Measurements from ENCODE around the gene MGAT3. TPM values are rescaled to one million over a fixed set of nuclear protein-coding genes. Genes with fewer than 3 reads are reported as not detected.

MGAT3 gene
- total RNA-seq, 2 experiments from 2014 or later: 0.17 TPM; not detected in 1

GRCh38 chr22:39500101-39500500 lies 43.3 kb downstream of the MGAT3 start:
- CTCF ChIA-PET: interaction anchor here (1.4 kb wide), 1 partner anchor 29 kb away, joined by 4 read pairs; no protein-coding TSS in a partner anchor
- Mint-ChIP-seq H3K4me1 (ENCODE audit: low read depth) (peaks cover 34% of the 10 kb centered on the region), H3K27me3 (no peaks in the 10 kb centered on the region), H3K9me3 (no peaks in the 10 kb centered on the region), H3K4me3 (peak overlapping the region; percentile 43), H3K27ac (no peak overlapping the region), H3K36me3 (ENCODE audit: low read depth) (peaks cover 24% of the 10 kb centered on the region)
- ATAC-seq (ENCODE audit: poor library complexity): no peak
- intact Hi-C loops (cut with DNase I, micrococcal nuclease): loop anchor here in 1 of 2 experiments (5.0 to 10.0 kb wide), 2 partner anchors 98 to 255 kb away; partner anchors contain the start of gene PDGFB
- no peak for TF ChIP-seq CTCF (IDR thresholded peaks at IDR 0.05)
- DNase-seq: no peak
- POLR2A ChIA-PET: no interaction called here
- Histone ChIP-seq H3K9me3 (ENCODE audit: control insufficient read depth in 1 of 2, insufficient read depth in 1 of 2, low read length in 2 of 2) (no peaks in the 10 kb centered on the region), H3K27ac (ENCODE audit: low read depth in 1 of 2, low read length in 2 of 2) (no peak overlapping the region), H3K36me3 (ENCODE audit: insufficient read depth, low read length) (peaks cover 13% of the 10 kb centered on the region), H3K4me3 (ENCODE audit: low read length) (no peak overlapping the region), H3K27me3 (ENCODE audit: control insufficient read depth in 1 of 2, insufficient read depth in 2 of 2, low read length in 2 of 2) (no peaks in the 10 kb centered on the region), H3K4me1 (ENCODE audit: insufficient read depth, low read length) (peaks cover 41% of the 10 kb centered on the region)

GRCh38 chr22:39501644-39502108 lies 44.9 kb downstream of the MGAT3 start:
- peak overlapping the region; percentile 99 for H3K4me3 Mint-ChIP-seq
- DNase-seq: no peak
- Histone ChIP-seq H3K27me3 (ENCODE audit: control insufficient read depth in 1 of 2, insufficient read depth in 2 of 2, low read length in 2 of 2) (no peaks in the 10 kb centered on the region), H3K9me3 (ENCODE audit: control insufficient read depth in 1 of 2, insufficient read depth in 1 of 2, low read length in 2 of 2) (no peaks in the 10 kb centered on the region), H3K4me3 (ENCODE audit: low read length) (peak overlapping the region; percentile 67), H3K4me1 (ENCODE audit: insufficient read depth, low read length) (peaks cover 39% of the 10 kb centered on the region), H3K27ac (ENCODE audit: low read depth in 1 of 2, low read length in 2 of 2) (peak overlapping the region; percentile 61 to 71), H3K36me3 (ENCODE audit: insufficient read depth, low read length) (peaks cover 29% of the 10 kb centered on the region)
- H3K9me3 Mint-ChIP-seq: no peaks in the 10 kb centered on the region
- ChIA-PET CTCF (interaction anchor here (1.4 to 2.0 kb wide), 3 partner anchors 27 to 102 kb away, joined by 4 to 13 read pairs (median 9); partner anchors contain the start of gene TAB1), POLR2A (interaction anchor here (0.6 to 4.1 kb wide), 11 partner anchors 11 to 1786 kb away, joined by 3 to 69 read pairs (median 6); partner anchors contain the start of genes ATF4, RANGAP1, RPL3 and SYNGR1)
- H3K27ac Mint-ChIP-seq: peak overlapping the region; percentile 92
- peaks cover 44% of the 10 kb centered on the region for H3K4me1 Mint-ChIP-seq (ENCODE audit: low read depth)
- no peaks in the 10 kb centered on the region for H3K27me3 Mint-ChIP-seq
- intact Hi-C loops (cut with DNase I, micrococcal nuclease): loop anchor here in 1 of 2 experiments (1.0 to 10.0 kb wide), 3 partner anchors 19 to 257 kb away; partner anchors contain the start of genes ATF4 and PDGFB
- H3K36me3 Mint-ChIP-seq (ENCODE audit: low read depth): peaks cover 39% of the 10 kb centered on the region
- TF ChIP-seq CTCF (IDR thresholded peaks at IDR 0.05): no peak
- ATAC-seq (ENCODE audit: poor library complexity): peak; percentile 43

- peak; percentile 70 to 96 (median 86) for DNase-seq
- CTCF ChIA-PET: interaction anchor here (1.6 to 2.0 kb wide), 2 partner anchors 27 to 103 kb away, joined by 9 to 13 read pairs; partner anchors contain the start of gene TAB1
- Histone ChIP-seq H3K9me3 (ENCODE audit: control insufficient read depth in 1 of 2, insufficient read depth in 1 of 2, low read length in 2 of 2) (no peaks in the 10 kb centered on the region), H3K4me3 (ENCODE audit: low read length) (peak within 1 kb of the TSS; percentile 67), H3K4me1 (ENCODE audit: insufficient read depth, low read length) (peaks cover 39% of the 10 kb centered on the region), H3K27ac (ENCODE audit: low read depth in 1 of 2, low read length in 2 of 2) (peak within 1 kb of the TSS; percentile 61 to 71), H3K27me3 (ENCODE audit: control insufficient read depth in 1 of 2, insufficient read depth in 2 of 2, low read length in 2 of 2) (no peaks in the 10 kb centered on the region), H3K36me3 (ENCODE audit: insufficient read depth, low read length) (peaks cover 35% of the 10 kb centered on the region)
- no peaks in the 10 kb centered on the region for H3K27me3 Mint-ChIP-seq
- peaks cover 47% of the 10 kb centered on the region for H3K4me1 Mint-ChIP-seq (ENCODE audit: low read depth)
- POLR2A ChIA-PET: interaction anchor here (0.5 to 4.1 kb wide), 12 partner anchors 12 to 1785 kb away, joined by 3 to 69 read pairs (median 6); partner anchors contain the start of genes ATF4, RANGAP1, RPL3 and SYNGR1
- H3K27ac Mint-ChIP-seq: peak within 1 kb of the TSS; percentile 92
- H3K36me3 Mint-ChIP-seq (ENCODE audit: low read depth): peaks cover 45% of the 10 kb centered on the region
- intact Hi-C loops (cut with DNase I, micrococcal nuclease): loop anchor here in 1 of 2 experiments (1.0 to 10.0 kb wide), 3 partner anchors 18 to 257 kb away; partner anchors contain the start of genes ATF4 and PDGFB
- no peaks in the 10 kb centered on the region for H3K9me3 Mint-ChIP-seq
- TF ChIP-seq CTCF (IDR thresholded peaks at IDR 0.05): no peak
- H3K4me3 Mint-ChIP-seq: peak within 1 kb of the TSS; percentile 99
- ATAC-seq (ENCODE audit: poor library complexity): peak; percentile 94
Measured at GRCh38 chr22:39502109-39502788, 45.4 kb downstream of the MGAT3 start, which contains the start of gene MIEF1. MIEF1 (plus strand) TSS chr22:39502290; CDS start chr22:39511295, 9,005 bp downstream.
